GM12878 (cell line): Measurements from ENCODE around the gene UGT1A8. TPM values are rescaled to one million over a fixed set of nuclear protein-coding genes. Genes with fewer than 3 reads are reported as not detected.

Experiments
- ATAC-seq: fragments of 200-7000 bp; cut with Tn5 transposase; 3 replicates; pipeline ENCODE4 v1.9.1; 2020; ENCODE audit warnings: mild to moderate bottlenecking, moderate library complexity
- BruUV-seq: library from RNA; stranded (reverse); fragments of 400-500 nt; replicated peaks from 2 replicates; lab custom pipeline; 2021; lab: Mats Ljungman, UMichigan
- CTCF ChIA-PET: fragments of 300-600 bp; sonication (Branson Sonifier 250); formaldehyde crosslinking; extraction: SDS; loops from one replicate; lab custom pipeline; 2021; ENCODE audit warnings: inconsistent platforms; lab: Yijun Ruan, JAX
- POLR2A ChIA-PET: fragments of 350-600 bp; formaldehyde crosslinking; extraction: SDS; loops from one replicate; lab custom pipeline; 2021; ENCODE audit warnings: inconsistent platforms; lab: Charles Lee
- RAD21 ChIA-PET: fragments of 300-600 bp; sonication (Branson Sonifier 250); formaldehyde crosslinking; loops from one replicate; lab custom pipeline; 2023; ENCODE audit warnings: antibody characterized with exemption; ENCODE audit not compliant: unreplicated experiment; lab: Charles Lee
- SMC1A ChIA-PET: fragments of 300-600 bp; sonication (Branson Sonifier 250); formaldehyde crosslinking; loops from one replicate; lab custom pipeline; 2023; ENCODE audit not compliant: unreplicated experiment, uncharacterized antibody; lab: Charles Lee
- DNase-seq: peaks from one replicate; pipeline ENCODE4 v3.0.0-alpha.2; 2011; ENCODE audit warnings: low read depth, low spot score
- FAIRE-seq: peaks from 3 replicates; lab custom pipeline; 2011; peaks lifted over from hg19 to GRCh38; lab: Jason Lieb, UNC
- H2AFZ ChIP-seq: 2 replicates; pipeline ENCODE4 v1.6.0; 2011; ENCODE audit warnings: low read depth, low read length, control low read depth; ENCODE audit not compliant: control insufficient read depth
- H3K27ac ChIP-seq: 2 replicates; pipeline ENCODE4 v1.5.1; 2011; ENCODE audit warnings: control low read depth; ENCODE audit not compliant: control insufficient read depth, insufficient read depth
- H3K27me3 ChIP-seq, 2 experiments: replicated peaks in 1 of 2; 2 replicates each; pipeline versions ENCODE4 v1.6.0 to v1.6.1; 2011; ENCODE audit warnings: low read length in 1 of 2; ENCODE audit not compliant: control insufficient read depth in 2 of 2, insufficient read depth in 2 of 2
- H3K36me3 ChIP-seq, 2 experiments: 2 replicates each; pipeline ENCODE4 v1.5.1; 2011; ENCODE audit warnings: low read length in 1 of 2; ENCODE audit not compliant: control insufficient read depth in 2 of 2, insufficient read depth in 2 of 2
- H3K4me1 ChIP-seq: 2 replicates; pipeline ENCODE4 v1.6.1; 2011; ENCODE audit warnings: mild to moderate bottlenecking, low read length, moderate library complexity, mixed read lengths; ENCODE audit not compliant: control insufficient read depth, insufficient read depth
- H3K4me2 ChIP-seq: 2 replicates; pipeline ENCODE4 v1.6.0; 2011; ENCODE audit warnings: control low read depth; ENCODE audit not compliant: control insufficient read depth, insufficient read depth
- H3K4me3 ChIP-seq: fragments of 200-600 bp; sonication (generic); 2 replicates; pipeline ENCODE4 v1.5.1; 2016
- H3K79me2 ChIP-seq: 2 replicates; pipeline ENCODE4 v1.6.0; 2011; ENCODE audit warnings: low read length; ENCODE audit not compliant: control insufficient read depth, insufficient read depth
- H3K9ac ChIP-seq: 2 replicates; pipeline ENCODE4 v1.8.0; 2011; ENCODE audit warnings: low read length, control low read depth, mixed read lengths; ENCODE audit not compliant: control insufficient read depth, insufficient read depth
- H3K9me3 ChIP-seq: replicated peaks from 3 replicates; pipeline ENCODE4 v1.5.1; 2011; ENCODE audit warnings: mild to moderate bottlenecking, low read length; ENCODE audit not compliant: control insufficient read depth, insufficient read depth
- H4K20me1 ChIP-seq: 2 replicates; pipeline ENCODE4 v1.6.0; 2011; ENCODE audit not compliant: control insufficient read depth, insufficient read depth
- BCLAF1 ChIP-seq: fragments of 450-650 bp; IDR thresholded peaks from 2 replicates; pipeline ENCODE4 v1.6.1; 2017; ENCODE audit warnings: antibody characterized with exemption, mild to moderate bottlenecking, moderate library complexity
- EGR1 ChIP-seq, 2 experiments: IDR thresholded peaks; 1 replicate in 1 of 2; 2 replicates in 1 of 2; pipeline ENCODE4 v1.6.1; 2011 to 2012; ENCODE audit warnings: low read depth in 2 of 2, low read length in 2 of 2, borderline replicate concordance in 1 of 2, mild to moderate bottlenecking in 1 of 2, moderate library complexity in 1 of 2
- HDAC2 ChIP-seq: fragments of 200-600 bp; sonication (generic); IDR thresholded peaks from 2 replicates; pipeline ENCODE4 v1.6.1; 2017
- JUND ChIP-seq: IDR thresholded peaks from 2 replicates; pipeline ENCODE4 v1.6.1; 2012; ENCODE audit warnings: low read depth, mild to moderate bottlenecking, low read length, improper control_type of control experiment, moderate library complexity
- MAX ChIP-seq: IDR thresholded peaks from 2 replicates; pipeline ENCODE4 v1.6.1; 2012; ENCODE audit warnings: low read depth, low read length, improper control_type of control experiment
- MTA3 ChIP-seq: IDR thresholded peaks from 2 replicates; pipeline ENCODE4 v1.6.1; 2012; ENCODE audit warnings: low read length, inconsistent platforms, borderline replicate concordance
- NR2F1 ChIP-seq: fragments of 450-650 bp; conservative IDR thresholded peaks from 2 replicates; pipeline ENCODE4 v1.6.1; 2017; ENCODE audit warnings: mild to moderate bottlenecking
- NRF1 ChIP-seq: conservative IDR thresholded peaks from 2 replicates; pipeline ENCODE4 v1.6.1; 2011; ENCODE audit warnings: mild to moderate bottlenecking, low read depth, low read length, improper control_type of control experiment
- PAX8 ChIP-seq: fragments of 450-650 bp; IDR thresholded peaks from 2 replicates; pipeline ENCODE4 v1.6.1; 2017; ENCODE audit warnings: mild to moderate bottlenecking, moderate library complexity
- SMC3 ChIP-seq: IDR thresholded peaks from 2 replicates; pipeline ENCODE4 v1.6.1; 2011; ENCODE audit warnings: low read length, improper control_type of control experiment, borderline replicate concordance
- SUPT20H ChIP-seq: IDR thresholded peaks from 2 replicates; pipeline ENCODE4 v1.6.1; 2011; ENCODE audit warnings: low read depth, mild to moderate bottlenecking, low read length, moderate library complexity, borderline replicate concordance; ENCODE audit not compliant: control insufficient read depth
- SUZ12 ChIP-seq: fragments of 200-600 bp; sonication (generic); IDR thresholded peaks from one replicate; pipeline ENCODE4 v1.6.1; 2018; ENCODE audit warnings: antibody characterized with exemption, mild to moderate bottlenecking; ENCODE audit not compliant: unreplicated experiment
- TCF7 ChIP-seq: IDR thresholded peaks from 2 replicates; pipeline ENCODE4 v1.6.1; 2014; ENCODE audit warnings: antibody characterized with exemption, borderline replicate concordance
- YBX1 ChIP-seq: fragments of 450-650 bp; IDR thresholded peaks from 2 replicates; pipeline ENCODE4 v1.6.1; 2016; ENCODE audit warnings: antibody characterized with exemption
- ZNF622 ChIP-seq: fragments of 450-650 bp; IDR thresholded peaks from 2 replicates; pipeline ENCODE4 v1.6.1; 2017; ENCODE audit warnings: mild to moderate bottlenecking, inconsistent platforms
- ZZZ3 ChIP-seq: IDR thresholded peaks from 2 replicates; pipeline ENCODE4 v1.6.1; 2011; ENCODE audit warnings: low read depth; ENCODE audit not compliant: control insufficient read depth, insufficient read length
- WGBS: methylation state at CpG from one replicate; pipeline ENCODE4 v1.1.6; 2016; ENCODE audit warnings: low lambda C conversion rate; ENCODE audit not compliant: insufficient replicate concordance, insufficient coverage; ENCODE audit errors: missing lambda C conversion rate; 5-methylcytosine and 5-hydroxymethylcytosine counted together
- in situ Hi-C: fragments of 300-500 bp; cut with MboI; formaldehyde crosslinking; loops from 9 replicates; pipeline ENCODE4 v1.14.3; 2018; ENCODE audit warnings: mixed read lengths
- intact Hi-C: fragments of 100-400 bp; cut with micrococcal nuclease; formaldehyde crosslinking; loops from one replicate; pipeline ENCODE4 v1.14.2; 2022; ENCODE audit not compliant: unreplicated experiment
- polyA plus RNA-seq, 11 experiments: library from polyadenylated mRNA; depleted of rRNA in 4 of 11; unstranded in 6 of 11; stranded (reverse) in 5 of 11; fragments of >200 nt; fragmentation: Nextera tagmentation in 4 of 11; fragmentation: Illumina TruSeq in 1 of 11; extraction: Ambion mirVana in 4 of 11; extraction: Trizol in 1 of 11; gene quantifications; 1 replicate in 1 of 11; 2 replicates in 10 of 11; pipeline versions ENCODE4 v1.2.1 to v1.2.3, GENCODE V29; 2011 to 2016; ENCODE audit warnings: inconsistent platforms in 2 of 11, missing spikeins in 2 of 11, low read depth in 1 of 11
- total RNA-seq, 4 experiments: library from RNA; depleted of rRNA in 3 of 4; stranded (reverse); fragments of >200 nt in 3 of 4; fragmentation: Illumina TruSeq in 1 of 4; extraction: Trizol in 1 of 4; gene quantifications; 2 replicates each; pipeline versions ENCODE4 v1.2.1 to v1.2.3, GENCODE V29; 2013 to 2021

Gene UGT1A8
- total and polyA plus RNA-seq, 10 of the 15 experiments (the other 5 are each of a cell fraction or from before 2014, with no cell fraction given): not detected

GRCh38 chr2:233718552-233718951 lies 101.1 kb downstream of the UGT1A8 start, which contains the start of gene UGT1A4:
TSS of gene UGT1A4 (plus strand) at chr2:233718736. CDS start at chr2:233718821, 85 bp downstream.
- 84% methylated on average over 7 of the region's 7 CpGs for WGBS
- H3K9me3 ChIP-seq: no peaks in the 10 kb centered on the region
- ATAC-seq: no peak
- TF ChIP-seq YBX1 (no peak), EGR1 (IDR thresholded peaks at IDR 0.05; ENCODE audit: borderline replicate concordance in 1 of 2, low read depth in 2 of 2, low read length in 2 of 2) (no peak), ZZZ3 (no peak), SUZ12 (no peak), SMC3 (no peak), NRF1 (no peak), JUND (no peak), SUPT20H (no peak), PAX8 (no peak), BCLAF1 (no peak), NR2F1 (no peak), MAX (no peak), ZNF622 (no peak), MTA3 (no peak), TCF7 (no peak), HDAC2 (no peak)
- TF ChIP-seq, all 136 proteins: peak for 0
- Histone ChIP-seq H3K27me3 (no peaks in the 10 kb centered on the region; a peak in 1 of 4 replicates), H3K4me1 (no peaks in the 10 kb centered on the region), H3K4me3 (no peak within 1 kb of the TSS), H3K4me2 (no peak within 1 kb of the TSS), H3K27ac (no peak within 1 kb of the TSS), H3K79me2 (no peaks in the 10 kb centered on the region), H3K9ac (no peak within 1 kb of the TSS), H4K20me1 (no peaks in the 10 kb centered on the region), H3K36me3 (no peaks in the 10 kb centered on the region), H2AFZ (no peak within 1 kb of the TSS)
- no peak for DNase-seq
- intact Hi-C loops (loop anchor here (10.0 kb wide), 1 partner anchor 234 kb away; no protein-coding TSS in a partner anchor), in situ Hi-C loops (no loop called here)
- ChIA-PET CTCF (no interaction called here), RAD21 (no interaction called here), POLR2A (no interaction called here), SMC1A (no interaction called here)
- FAIRE-seq: no peak
- BruUV-seq: no TSS peak
